WTC11 (cell line): ENCODE measurements around the gene TGM2. TPM values are rescaled to one million over a fixed set of nuclear protein-coding genes. Genes with fewer than 3 reads are reported as not detected.

Source experiments
- ATAC-seq: fragments of 200-7000 bp; cut with Tn5 transposase; 2 replicates; pipeline ENCODE4 v1.10.0; 2021; ENCODE audit warnings: mild to moderate bottlenecking, moderate library complexity
- CTCF ChIA-PET: fragments of 300-600 bp; sonication (Branson Sonifier 250); formaldehyde crosslinking; loops from one replicate; lab custom pipeline; 2021; ENCODE audit warnings: antibody characterized with exemption; lab: Charles Lee
- POLR2A ChIA-PET: fragments of 350-600 bp; sonication (Branson Sonifier 250); formaldehyde crosslinking; loops from one replicate; lab custom pipeline; 2021; ENCODE audit warnings: antibody characterized with exemption; lab: Charles Lee
- DNase-seq: peaks from one replicate; pipeline ENCODE4 v3.0.0; 2021; ENCODE audit warnings: low spot score
- H3K27ac Mint-ChIP-seq: 2 replicates; pipeline ENCODE4 v1.8.0; 2021; ENCODE audit warnings: mixed read lengths
- H3K27me3 Mint-ChIP-seq: 2 replicates; pipeline ENCODE4 v1.8.0; 2021; ENCODE audit warnings: low read depth, mild to moderate bottlenecking, moderate library complexity, mixed read lengths
- H3K36me3 Mint-ChIP-seq: 2 replicates; pipeline ENCODE4 v1.8.0; 2021; ENCODE audit warnings: mixed read lengths
- H3K4me1 Mint-ChIP-seq: 2 replicates; pipeline ENCODE4 v1.8.0; 2022; ENCODE audit warnings: mixed read lengths
- H3K4me3 Mint-ChIP-seq: 2 replicates; pipeline ENCODE4 v1.8.0; 2021; ENCODE audit warnings: mild to moderate bottlenecking, moderate library complexity, mixed read lengths
- H3K9me3 Mint-ChIP-seq: 2 replicates; pipeline ENCODE4 v1.8.0; 2021; ENCODE audit warnings: mixed read lengths
- AFF4 ChIP-seq: sonication (generic); formaldehyde crosslinking; IDR thresholded peaks from 2 replicates; pipeline ENCODE4 v1.8.1; 2023; ENCODE audit warnings: mild to moderate bottlenecking, missing genetic modification reagents, borderline replicate concordance
- ATF6 ChIP-seq: sonication (generic); formaldehyde crosslinking; IDR thresholded peaks from 2 replicates; pipeline ENCODE4 v1.8.1; 2023; ENCODE audit warnings: mild to moderate bottlenecking, missing genetic modification reagents
- CBFB ChIP-seq: sonication (generic); formaldehyde crosslinking; IDR thresholded peaks from 2 replicates; pipeline ENCODE4 v1.8.1; 2022; ENCODE audit warnings: mild to moderate bottlenecking, low read depth, missing genetic modification reagents
- E2F1 ChIP-seq: sonication (generic); formaldehyde crosslinking; IDR thresholded peaks from 2 replicates; pipeline ENCODE4 v1.8.0; 2022; ENCODE audit warnings: mild to moderate bottlenecking, missing genetic modification reagents
- FOXK1 ChIP-seq: sonication (generic); formaldehyde crosslinking; IDR thresholded peaks from 2 replicates; pipeline ENCODE4 v1.8.0; 2022; ENCODE audit warnings: mild to moderate bottlenecking, moderate library complexity, missing genetic modification reagents
- FOXP4 ChIP-seq: sonication (generic); formaldehyde crosslinking; IDR thresholded peaks from 2 replicates; pipeline ENCODE4 v1.8.0; 2022; ENCODE audit warnings: mild to moderate bottlenecking, missing genetic modification reagents
- GABPB1 ChIP-seq: sonication (generic); formaldehyde crosslinking; IDR thresholded peaks from 2 replicates; pipeline ENCODE4 v1.8.1; 2023; ENCODE audit warnings: mild to moderate bottlenecking, missing genetic modification reagents
- JAZF1 ChIP-seq: fragments of 250-450 bp; sonication (Bioruptor Pico); IDR thresholded peaks from 2 replicates; pipeline ENCODE4 v1.9.0; 2021; ENCODE audit warnings: moderate library complexity, mild to moderate bottlenecking, inconsistent platforms
- JUN ChIP-seq: sonication (generic); formaldehyde crosslinking; IDR thresholded peaks from 2 replicates; pipeline ENCODE4 v1.8.0; 2023; ENCODE audit warnings: mild to moderate bottlenecking, missing genetic modification reagents
- MYBL2 ChIP-seq: sonication (generic); formaldehyde crosslinking; IDR thresholded peaks from 2 replicates; pipeline ENCODE4 v1.8.1; 2023; ENCODE audit warnings: mild to moderate bottlenecking, moderate library complexity, missing genetic modification reagents
- NR1H2 ChIP-seq: sonication (generic); formaldehyde crosslinking; IDR thresholded peaks from 2 replicates; pipeline ENCODE4 v1.9.0; 2021; ENCODE audit warnings: mild to moderate bottlenecking, moderate library complexity, missing genetic modification reagents
- RORB ChIP-seq: fragments of 250-450 bp; sonication (Bioruptor Pico); IDR thresholded peaks from 2 replicates; pipeline ENCODE4 v1.9.0; 2021; ENCODE audit warnings: mild to moderate bottlenecking
- SMAD3 ChIP-seq: sonication (generic); formaldehyde crosslinking; IDR thresholded peaks from 2 replicates; pipeline ENCODE4 v1.8.0; 2022; ENCODE audit warnings: missing genetic modification reagents, mild to moderate bottlenecking, borderline replicate concordance
- SP1 ChIP-seq: sonication (generic); formaldehyde crosslinking; conservative IDR thresholded peaks from 2 replicates; pipeline ENCODE4 v1.8.1; 2022; ENCODE audit warnings: missing genetic modification reagents
- STAT6 ChIP-seq: sonication (generic); formaldehyde crosslinking; conservative IDR thresholded peaks from 2 replicates; pipeline ENCODE4 v1.8.1; 2023; ENCODE audit warnings: mild to moderate bottlenecking, low read depth, missing genetic modification reagents, moderate library complexity
- ZNF232 ChIP-seq: sonication (generic); formaldehyde crosslinking; IDR thresholded peaks from 2 replicates; pipeline ENCODE4 v1.8.0; 2022; ENCODE audit warnings: mild to moderate bottlenecking, missing genetic modification reagents
- ZNF317 ChIP-seq: sonication (generic); formaldehyde crosslinking; IDR thresholded peaks from 2 replicates; pipeline ENCODE4 v1.8.1; 2023; ENCODE audit warnings: low read depth, mild to moderate bottlenecking, moderate library complexity, missing genetic modification reagents, borderline replicate concordance
- ZNF416 ChIP-seq: fragments of 250-450 bp; sonication (Bioruptor Pico); IDR thresholded peaks from 2 replicates; pipeline ENCODE4 v1.9.0; 2021; ENCODE audit warnings: mild to moderate bottlenecking, inconsistent platforms
- total RNA-seq: library from RNA; stranded (reverse); gene quantifications from 3 replicates; pipeline ENCODE4 v1.2.3, GENCODE V29; 2021

Gene TGM2
- total RNA-seq, 1 experiment from 2014 or later, result 1.5 TPM

- Mint-ChIP-seq H3K9me3 (no peaks in the 10 kb centered on the region), H3K27ac (no peak overlapping the region), H3K4me3 (peak overlapping the region; percentile 45; the same call in 1 of the 2 replicates), H3K27me3 (no peaks in the 10 kb centered on the region), H3K4me1 (0 out of 2 replicates have a peak, but pooled peaks cover 4% of the 10 kb centered on the region), H3K36me3 (no peaks in the 10 kb centered on the region)
- ChIA-PET CTCF (interaction anchor here (0.6 to 1.9 kb wide), 9 partner anchors 10 to 173 kb away, joined by 3 to 12 read pairs (median 3); no protein-coding TSS in a partner anchor), POLR2A (no interaction called here)
- no peak for ATAC-seq
- DNase-seq, result no peak
- TF ChIP-seq ATF6 (CRISPR knock-in tag), result no peak
- TF ChIP-seq CBFB (CRISPR knock-in tag), result no peak
- TF ChIP-seq SMAD3 (CRISPR knock-in tag), result no peak
- no peak for TF ChIP-seq JUN (CRISPR knock-in tag)
- no peak for TF ChIP-seq ZNF317 (CRISPR knock-in tag)
- TF ChIP-seq GABPB1 (CRISPR knock-in tag), result no peak
- TF ChIP-seq SP1 (CRISPR knock-in tag), result no peak
- TF ChIP-seq JAZF1 (CRISPR knock-in tag), result no peak
- no peak for TF ChIP-seq AFF4
- TF ChIP-seq E2F1 (CRISPR knock-in tag), result no peak
Observed at GRCh38 chr20:38165966-38166702, 1.1 kb upstream of the TGM2 start.

- Mint-ChIP-seq H3K4me1 (0 out of 2 replicates have a peak, but pooled peaks cover 4% of the 10 kb centered on the region), H3K27ac (no peak overlapping the region), H3K9me3 (no peaks in the 10 kb centered on the region), H3K36me3 (no peaks in the 10 kb centered on the region), H3K27me3 (no peaks in the 10 kb centered on the region), H3K4me3 (peak overlapping the region; percentile 48)
- ChIA-PET POLR2A (no interaction called here), CTCF (interaction anchor here (0.6 to 2.3 kb wide), 8 partner anchors 10 to 221 kb away, joined by 3 to 15 read pairs (median 6); no protein-coding TSS in a partner anchor)
- DNase-seq, result no peak
- no peak for ATAC-seq
- TF ChIP-seq JUN (CRISPR knock-in tag), result no peak
- no peak for TF ChIP-seq ZNF232 (CRISPR knock-in tag)
- no peak for TF ChIP-seq RORB (CRISPR knock-in tag)
- TF ChIP-seq FOXK1, result no peak
- no peak for TF ChIP-seq STAT6
- no peak for TF ChIP-seq FOXP4
- TF ChIP-seq SP1 (CRISPR knock-in tag), result no peak
- TF ChIP-seq NR1H2 (CRISPR knock-in tag), result no peak
- TF ChIP-seq AFF4, result no peak
- TF ChIP-seq MYBL2, result no peak
- TF ChIP-seq ZNF416 (CRISPR knock-in tag), result no peak
Observed at GRCh38 chr20:38164624-38165088, 414 bp downstream of the TGM2 start.
